Skeletal muscle tissue (tissue), 5 donors: ENCODE measurements around the gene ARHGEF2. TPM values are rescaled to one million over a fixed set of nuclear protein-coding genes. Genes with fewer than 3 reads are reported as not detected.

Experiments
- H3K27ac ChIP-seq: one replicate; pipeline ENCODE4 v1.7.0; 2013; ENCODE audit warnings: mild to moderate bottlenecking, low read depth, low read length, inconsistent platforms
- H3K27me3 ChIP-seq, 3 donors: one replicate each; pipeline ENCODE4 v1.7.0; 2013; ENCODE audit warnings: low read length in 3 of 3; ENCODE audit not compliant: control insufficient read depth in 3 of 3, insufficient read depth in 3 of 3
- H3K36me3 ChIP-seq, 3 donors: one replicate each; pipeline ENCODE4 v1.7.0; 2013; ENCODE audit warnings: low read length in 3 of 3; ENCODE audit not compliant: control insufficient read depth in 3 of 3, insufficient read depth in 3 of 3
- H3K4me1 ChIP-seq, 3 donors: one replicate each; pipeline ENCODE4 v1.7.0; 2013; ENCODE audit warnings: low read length in 3 of 3, mild to moderate bottlenecking in 3 of 3; ENCODE audit not compliant: control insufficient read depth in 3 of 3, insufficient read depth in 3 of 3
- H3K4me3 ChIP-seq, 3 donors: one replicate each; pipeline ENCODE4 v1.7.0; 2013; ENCODE audit warnings: low read length in 3 of 3
- H3K9ac ChIP-seq, 3 donors: one replicate each; pipeline ENCODE4 v1.7.0; 2013; ENCODE audit warnings: low read length in 3 of 3, mild to moderate bottlenecking in 3 of 3, moderate library complexity in 2 of 3, low read depth in 1 of 3
- H3K9me3 ChIP-seq, 3 donors: one replicate each; pipeline ENCODE4 v1.7.0; 2013; ENCODE audit warnings: low read length in 3 of 3; ENCODE audit not compliant: control insufficient read depth in 3 of 3
- small RNA-seq: library from RNA; depleted of rRNA; stranded (forward); fragments of <200 nt; gene quantifications from one replicate; pipeline ENCODE3, GENCODE V24; 2014
- total RNA-seq: library from RNA; depleted of rRNA; stranded (reverse); fragments of >200 nt; gene quantifications from one replicate; pipeline ENCODE4 v1.2.3, GENCODE V29; 2014
- donor health status: Osteomylitis.

The ARHGEF2 gene
- total RNA-seq, 1 donor from 2014 or later = 135 TPM

GRCh38 chr1:155904261-155904660 is 74.1 kb downstream of the ARHGEF2 start:
- no peaks in the 10 kb centered on the region for H3K27me3 ChIP-seq
- H3K4me1 ChIP-seq = no peaks in the 10 kb centered on the region
- no peak overlapping the region for H3K27ac ChIP-seq
- no peak overlapping the region for H3K9ac ChIP-seq
- H3K4me3 ChIP-seq = no peak overlapping the region
- H3K9me3 ChIP-seq = no peaks in the 10 kb centered on the region
- peaks cover 46 to 57% (median 53%) of the 10 kb centered on the region in 3 donors for H3K36me3 ChIP-seq

DNA sequence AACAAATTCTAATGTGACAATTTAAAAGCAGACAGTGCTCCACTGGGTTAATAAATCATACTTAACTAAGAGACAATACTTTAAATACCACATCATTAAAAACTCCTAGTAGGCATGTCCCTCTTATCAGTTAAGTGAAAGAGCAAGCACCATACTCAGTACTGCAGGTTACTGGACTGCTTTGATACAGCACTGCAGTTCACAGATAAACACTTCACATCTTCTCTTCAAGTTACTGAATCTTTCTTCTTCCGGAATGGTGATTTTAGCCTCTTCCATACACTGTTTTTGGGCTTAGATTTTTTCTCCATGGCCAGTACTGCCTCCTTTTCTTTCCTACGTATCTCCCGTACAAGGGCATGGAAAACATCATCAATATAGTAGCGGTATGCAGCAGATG is 78.2 kb downstream of the ARHGEF2 start:
- peaks cover 44 to 59% (median 49%) of the 10 kb centered on the region in 3 donors for H3K36me3 ChIP-seq
- no peaks in the 10 kb centered on the region for H3K4me1 ChIP-seq
- no peak overlapping the region for H3K4me3 ChIP-seq
- H3K9ac ChIP-seq = no peak overlapping the region
- no peaks in the 10 kb centered on the region for H3K9me3 ChIP-seq
- no peak overlapping the region for H3K27ac ChIP-seq
- H3K27me3 ChIP-seq = no peaks in the 10 kb centered on the region

DNA sequence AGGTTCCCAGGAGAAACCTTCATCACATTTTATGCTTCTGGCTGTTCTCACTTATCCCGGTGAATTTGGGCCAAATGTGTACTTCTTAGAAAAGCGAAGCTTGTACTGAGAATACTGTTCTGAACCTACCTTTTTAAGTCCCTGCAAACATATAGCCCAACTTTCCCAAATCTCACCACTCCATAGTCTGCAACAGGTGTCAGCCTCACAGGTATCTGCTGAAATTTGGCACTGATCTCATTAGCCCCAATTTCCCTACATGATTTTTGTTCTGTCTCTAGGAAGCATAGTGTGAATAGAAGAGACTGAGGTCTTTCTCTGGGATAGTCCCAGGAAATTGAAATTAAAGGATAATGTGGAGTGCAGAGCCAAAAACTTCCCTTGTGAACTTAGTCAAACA is 78.7 kb downstream of the ARHGEF2 start:
- H3K36me3 ChIP-seq = peaks cover 40 to 54% (median 44%) of the 10 kb centered on the region in 3 donors
- no peak overlapping the region for H3K27ac ChIP-seq
- H3K4me1 ChIP-seq = no peaks in the 10 kb centered on the region
- no peak overlapping the region for H3K9ac ChIP-seq
- no peaks in the 10 kb centered on the region for H3K27me3 ChIP-seq
- H3K9me3 ChIP-seq = no peaks in the 10 kb centered on the region
- no peak overlapping the region for H3K4me3 ChIP-seq

- Histone ChIP-seq H3K4me3 (no peak overlapping the region), H3K9ac (no peak overlapping the region), H3K36me3 (peaks cover 32 to 46% (median 36%) of the 10 kb centered on the region in 3 donors), H3K27me3 (no peaks in the 10 kb centered on the region), H3K9me3 (no peaks in the 10 kb centered on the region), H3K4me1 (peaks cover 0 to under 1% (median 0%) of the 10 kb centered on the region in 3 donors), H3K27ac (no peak overlapping the region)
These were observed 79.5 kb downstream of the ARHGEF2 start for GRCh38 chr1:155898888-155899287.

- H3K27me3 ChIP-seq = no peaks in the 10 kb centered on the region
- H3K9ac ChIP-seq = no peak overlapping the region
- H3K27ac ChIP-seq = no peak overlapping the region
- peaks cover 26 to 39% (median 32%) of the 10 kb centered on the region in 3 donors for H3K36me3 ChIP-seq
- peaks cover 2 to 4% (median 3%) of the 10 kb centered on the region in 3 donors for H3K4me1 ChIP-seq
- H3K4me3 ChIP-seq = no peak overlapping the region
- H3K9me3 ChIP-seq = no peaks in the 10 kb centered on the region
These were observed 80.6 kb downstream of the ARHGEF2 start for GRCh38 chr1:155897746-155898145.

Small RNAs within 50 kb of the gene (small RNA-seq; reads per million reads assigned to genes)
- not detected for gene MIR6738
- not detected for gene SCARNA4
- gene SNORA80E = 27.1 reads per million, percentile 94 among the genes with 10 or more reads in this experiment

Other genes starting within 250 kb of the ARHGEF2 start
- 32.9 TPM for gene GON4L, start 121.3 kb downstream of the ARHGEF2 start, total RNA-seq
- gene SYT11, start 119.0 kb downstream of the ARHGEF2 start, total RNA-seq = 10.4 TPM
- gene RIT1, start 67.2 kb downstream of the ARHGEF2 start, total RNA-seq = 21.4 TPM
- 26.6 TPM for gene KHDC4, start 44.1 kb downstream of the ARHGEF2 start, total RNA-seq
- not detected for gene RXFP4, start 36.9 kb downstream of the ARHGEF2 start, total RNA-seq
- 276 TPM for gene SSR2, start 42.4 kb upstream of the ARHGEF2 start, total RNA-seq
- gene UBQLN4, start 75.3 kb upstream of the ARHGEF2 start, total RNA-seq = 15.7 TPM
- gene LAMTOR2, start 76.2 kb upstream of the ARHGEF2 start, total RNA-seq = 35.0 TPM
- not detected for gene RAB25, start 82.6 kb upstream of the ARHGEF2 start, total RNA-seq
- gene MEX3A, start 103.9 kb upstream of the ARHGEF2 start, total RNA-seq = 6.8 TPM
- 399 TPM for gene LMNA, start 136.2 kb upstream of the ARHGEF2 start, total RNA-seq
- gene SEMA4A, start 175.0 kb upstream of the ARHGEF2 start, total RNA-seq = 4.2 TPM
- gene SLC25A44, start 215.6 kb upstream of the ARHGEF2 start, total RNA-seq = 3.1 TPM
- 50.6 TPM for gene PMF1, start 234.5 kb upstream of the ARHGEF2 start, total RNA-seq